HG03432 (cell line): Measurements from ENCODE around the gene NUBP2.
A peak's percentile ranks its signal among the peaks of the same experiment; 100 is the strongest.

Experiments used
- ATAC-seq: cut with Tn5 transposase; IDR thresholded peaks from one replicate; pipeline ENCODE4 v1.9.1; 2021; ENCODE audit warnings: mild to moderate bottlenecking, moderate library complexity; ENCODE audit not compliant: unreplicated experiment

The NUBP2 gene

GRCh38 chr16:1825864-1826690, 43.3 kb downstream of the NUBP2 start:
- ATAC-seq = peak; percentile 53

GRCh38 chr16:1826691-1827573, 44.2 kb downstream of the NUBP2 start, which contains the start of the genes FAHD1 and HAGH:
FAHD1 (plus strand) TSS chr16:1827206; CDS start chr16:1827239, 33 bp downstream.
HAGH (minus strand) TSS chr16:1826825; CDS start chr16:1826787, 38 bp downstream.
- peak; percentile 80 for ATAC-seq

- ATAC-seq = no peak
Measured at GRCh38 chr16:1828645-1829410, 46.1 kb downstream of the NUBP2 start.

DNA sequence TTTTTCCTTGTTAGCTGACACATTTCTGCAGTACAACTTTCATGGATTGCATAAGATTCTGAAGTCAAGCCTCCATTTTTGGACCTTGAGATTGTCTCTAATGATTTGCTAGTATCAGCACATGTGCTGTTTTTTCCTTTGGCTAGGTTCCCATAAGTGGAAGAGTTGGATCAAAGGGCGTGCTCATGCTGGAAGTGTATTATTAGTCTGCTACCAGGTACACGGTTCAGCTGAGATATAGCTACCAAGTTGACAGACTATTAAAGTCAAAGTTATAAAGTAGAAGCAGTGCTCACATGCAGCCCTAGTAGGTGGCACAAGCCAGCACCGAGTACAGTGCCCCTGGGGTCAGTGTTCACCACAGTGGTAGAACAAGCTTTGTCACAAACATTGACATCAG, 47.5 kb downstream of the NUBP2 start:
- ATAC-seq = no peak

- no peak for ATAC-seq
Measured at GRCh38 chr16:1831186-1832075, 48.7 kb downstream of the NUBP2 start.

DNA sequence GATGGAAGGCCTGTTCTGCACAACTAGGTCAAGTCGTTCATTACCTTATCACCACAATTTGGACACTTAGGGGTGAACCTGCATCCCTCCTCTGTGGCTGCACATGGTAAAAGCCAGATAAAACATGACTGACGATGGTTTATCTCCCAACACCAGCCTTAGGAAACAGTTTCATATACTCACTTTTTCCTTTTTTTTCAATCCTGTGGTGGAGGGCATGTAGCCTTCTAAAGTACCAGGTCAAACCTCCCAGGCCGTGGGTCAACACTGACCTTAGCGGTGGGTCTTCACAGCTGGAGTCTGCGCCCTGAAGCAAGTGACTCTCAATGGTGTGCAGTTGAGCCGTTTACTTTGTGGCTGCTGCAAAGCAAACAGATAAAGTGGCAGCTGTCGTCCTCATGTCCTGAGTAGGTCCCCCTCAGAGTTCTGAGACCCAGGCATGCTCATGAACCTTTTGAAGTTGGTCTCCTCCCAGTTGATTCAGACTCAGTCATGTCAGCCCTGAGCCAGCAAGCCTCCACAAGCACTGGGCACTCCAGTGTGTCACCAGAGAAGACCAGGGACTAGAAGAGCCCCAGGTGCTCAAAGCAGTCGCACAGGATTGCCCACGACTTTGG, 50.2 kb downstream of the NUBP2 start:
- no peak for ATAC-seq

DNA sequence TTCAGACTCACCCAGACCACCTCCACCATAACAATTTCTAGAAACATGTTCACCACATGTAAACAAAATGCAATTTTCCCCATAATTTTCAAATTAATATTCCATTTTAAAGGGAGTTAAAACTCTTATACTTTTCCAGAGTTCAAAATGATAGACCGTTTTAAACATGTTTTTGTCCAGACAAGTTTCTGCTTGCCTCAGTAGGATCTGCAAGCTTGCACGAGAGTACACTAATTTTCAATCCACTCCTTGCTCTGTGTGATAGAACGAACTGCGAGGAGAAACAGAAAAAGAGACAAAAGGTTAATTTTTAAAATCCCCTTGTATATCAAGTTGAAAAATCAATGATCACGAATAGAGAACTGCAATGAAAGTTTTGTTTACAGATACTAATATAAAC, 51.3 kb downstream of the NUBP2 start:
- no peak for ATAC-seq
